Measurements from ENCODE around the gene FBXW12.

DNA sequence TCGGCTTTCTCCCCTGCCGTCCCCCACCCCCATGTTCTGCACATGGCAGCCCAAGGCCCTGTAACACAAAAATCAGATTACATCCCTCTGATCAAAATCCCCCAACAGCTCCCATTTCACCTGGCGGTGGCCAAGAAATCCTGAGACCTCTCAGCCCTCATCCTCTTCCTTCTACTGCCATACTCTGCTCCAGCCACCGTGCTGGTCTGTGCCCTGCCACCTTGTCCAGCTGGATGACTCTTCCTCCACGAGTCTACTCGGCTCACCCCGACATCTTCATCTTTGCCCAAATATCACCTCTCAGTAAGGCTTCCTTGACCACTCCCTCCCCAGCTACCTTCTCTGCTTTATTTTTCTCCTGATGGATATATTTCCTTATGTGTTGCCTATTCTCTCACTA, 64.8 kb downstream of the FBXW12 start:
- TF ChIP-seq, protein P1, sequence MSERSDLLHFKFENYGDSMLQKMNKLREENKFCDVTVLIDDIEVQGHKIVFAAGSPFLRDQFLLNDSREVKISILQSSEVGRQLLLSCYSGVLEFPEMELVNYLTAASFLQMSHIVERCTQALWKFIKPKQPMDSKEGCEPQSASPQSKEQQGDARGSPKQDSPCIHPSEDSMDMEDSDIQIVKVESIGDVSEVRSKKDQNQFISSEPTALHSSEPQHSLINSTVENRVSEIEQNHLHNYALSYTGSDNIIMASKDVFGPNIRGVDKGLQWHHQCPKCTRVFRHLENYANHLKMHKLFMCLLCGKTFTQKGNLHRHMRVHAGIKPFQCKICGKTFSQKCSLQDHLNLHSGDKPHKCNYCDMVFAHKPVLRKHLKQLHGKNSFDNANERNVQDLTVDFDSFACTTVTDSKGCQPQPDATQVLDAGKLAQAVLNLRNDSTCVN (tag by site-specific recombination; optimal IDR thresholded peaks at IDR 0.05) = no peak
- TF ChIP-seq, protein P2, sequence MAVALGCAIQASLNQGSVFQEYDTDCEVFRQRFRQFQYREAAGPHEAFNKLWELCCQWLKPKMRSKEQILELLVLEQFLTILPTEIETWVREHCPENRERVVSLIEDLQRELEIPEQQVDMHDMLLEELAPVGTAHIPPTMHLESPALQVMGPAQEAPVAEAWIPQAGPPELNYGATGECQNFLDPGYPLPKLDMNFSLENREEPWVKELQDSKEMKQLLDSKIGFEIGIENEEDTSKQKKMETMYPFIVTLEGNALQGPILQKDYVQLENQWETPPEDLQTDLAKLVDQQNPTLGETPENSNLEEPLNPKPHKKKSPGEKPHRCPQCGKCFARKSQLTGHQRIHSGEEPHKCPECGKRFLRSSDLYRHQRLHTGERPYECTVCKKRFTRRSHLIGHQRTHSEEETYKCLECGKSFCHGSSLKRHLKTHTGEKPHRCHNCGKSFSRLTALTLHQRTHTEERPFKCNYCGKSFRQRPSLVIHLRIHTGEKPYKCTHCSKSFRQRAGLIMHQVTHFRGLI (tag by site-specific recombination; IDR thresholded peaks at IDR 0.05) = no peak
- TF ChIP-seq, protein P3, sequence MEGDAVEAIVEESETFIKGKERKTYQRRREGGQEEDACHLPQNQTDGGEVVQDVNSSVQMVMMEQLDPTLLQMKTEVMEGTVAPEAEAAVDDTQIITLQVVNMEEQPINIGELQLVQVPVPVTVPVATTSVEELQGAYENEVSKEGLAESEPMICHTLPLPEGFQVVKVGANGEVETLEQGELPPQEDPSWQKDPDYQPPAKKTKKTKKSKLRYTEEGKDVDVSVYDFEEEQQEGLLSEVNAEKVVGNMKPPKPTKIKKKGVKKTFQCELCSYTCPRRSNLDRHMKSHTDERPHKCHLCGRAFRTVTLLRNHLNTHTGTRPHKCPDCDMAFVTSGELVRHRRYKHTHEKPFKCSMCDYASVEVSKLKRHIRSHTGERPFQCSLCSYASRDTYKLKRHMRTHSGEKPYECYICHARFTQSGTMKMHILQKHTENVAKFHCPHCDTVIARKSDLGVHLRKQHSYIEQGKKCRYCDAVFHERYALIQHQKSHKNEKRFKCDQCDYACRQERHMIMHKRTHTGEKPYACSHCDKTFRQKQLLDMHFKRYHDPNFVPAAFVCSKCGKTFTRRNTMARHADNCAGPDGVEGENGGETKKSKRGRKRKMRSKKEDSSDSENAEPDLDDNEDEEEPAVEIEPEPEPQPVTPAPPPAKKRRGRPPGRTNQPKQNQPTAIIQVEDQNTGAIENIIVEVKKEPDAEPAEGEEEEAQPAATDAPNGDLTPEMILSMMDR (tag by site-specific recombination; IDR thresholded peaks at IDR 0.05) = no peak
- no peak for TF ChIP-seq ZNF121 (tag by site-specific recombination; IDR thresholded peaks at IDR 0.05)
- TF ChIP-seq ZNF423 (tag by site-specific recombination; IDR thresholded peaks at IDR 0.05) = no peak
- no peak for TF ChIP-seq ZFP37 (tag by site-specific recombination; IDR thresholded peaks at IDR 0.05)
- no peak for TF ChIP-seq KLF1 (tag by site-specific recombination; IDR thresholded peaks at IDR 0.05)
- TF ChIP-seq, protein P4, sequence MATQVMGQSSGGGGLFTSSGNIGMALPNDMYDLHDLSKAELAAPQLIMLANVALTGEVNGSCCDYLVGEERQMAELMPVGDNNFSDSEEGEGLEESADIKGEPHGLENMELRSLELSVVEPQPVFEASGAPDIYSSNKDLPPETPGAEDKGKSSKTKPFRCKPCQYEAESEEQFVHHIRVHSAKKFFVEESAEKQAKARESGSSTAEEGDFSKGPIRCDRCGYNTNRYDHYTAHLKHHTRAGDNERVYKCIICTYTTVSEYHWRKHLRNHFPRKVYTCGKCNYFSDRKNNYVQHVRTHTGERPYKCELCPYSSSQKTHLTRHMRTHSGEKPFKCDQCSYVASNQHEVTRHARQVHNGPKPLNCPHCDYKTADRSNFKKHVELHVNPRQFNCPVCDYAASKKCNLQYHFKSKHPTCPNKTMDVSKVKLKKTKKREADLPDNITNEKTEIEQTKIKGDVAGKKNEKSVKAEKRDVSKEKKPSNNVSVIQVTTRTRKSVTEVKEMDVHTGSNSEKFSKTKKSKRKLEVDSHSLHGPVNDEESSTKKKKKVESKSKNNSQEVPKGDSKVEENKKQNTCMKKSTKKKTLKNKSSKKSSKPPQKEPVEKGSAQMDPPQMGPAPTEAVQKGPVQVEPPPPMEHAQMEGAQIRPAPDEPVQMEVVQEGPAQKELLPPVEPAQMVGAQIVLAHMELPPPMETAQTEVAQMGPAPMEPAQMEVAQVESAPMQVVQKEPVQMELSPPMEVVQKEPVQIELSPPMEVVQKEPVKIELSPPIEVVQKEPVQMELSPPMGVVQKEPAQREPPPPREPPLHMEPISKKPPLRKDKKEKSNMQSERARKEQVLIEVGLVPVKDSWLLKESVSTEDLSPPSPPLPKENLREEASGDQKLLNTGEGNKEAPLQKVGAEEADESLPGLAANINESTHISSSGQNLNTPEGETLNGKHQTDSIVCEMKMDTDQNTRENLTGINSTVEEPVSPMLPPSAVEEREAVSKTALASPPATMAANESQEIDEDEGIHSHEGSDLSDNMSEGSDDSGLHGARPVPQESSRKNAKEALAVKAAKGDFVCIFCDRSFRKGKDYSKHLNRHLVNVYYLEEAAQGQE (tag by site-specific recombination; IDR thresholded peaks at IDR 0.05) = no peak
- TF ChIP-seq ZNF747 (tag by site-specific recombination; IDR thresholded peaks at IDR 0.05) = no peak
- no peak for TF ChIP-seq RBAK (tag by site-specific recombination; IDR thresholded peaks at IDR 0.05)
- TF ChIP-seq, protein P5, sequence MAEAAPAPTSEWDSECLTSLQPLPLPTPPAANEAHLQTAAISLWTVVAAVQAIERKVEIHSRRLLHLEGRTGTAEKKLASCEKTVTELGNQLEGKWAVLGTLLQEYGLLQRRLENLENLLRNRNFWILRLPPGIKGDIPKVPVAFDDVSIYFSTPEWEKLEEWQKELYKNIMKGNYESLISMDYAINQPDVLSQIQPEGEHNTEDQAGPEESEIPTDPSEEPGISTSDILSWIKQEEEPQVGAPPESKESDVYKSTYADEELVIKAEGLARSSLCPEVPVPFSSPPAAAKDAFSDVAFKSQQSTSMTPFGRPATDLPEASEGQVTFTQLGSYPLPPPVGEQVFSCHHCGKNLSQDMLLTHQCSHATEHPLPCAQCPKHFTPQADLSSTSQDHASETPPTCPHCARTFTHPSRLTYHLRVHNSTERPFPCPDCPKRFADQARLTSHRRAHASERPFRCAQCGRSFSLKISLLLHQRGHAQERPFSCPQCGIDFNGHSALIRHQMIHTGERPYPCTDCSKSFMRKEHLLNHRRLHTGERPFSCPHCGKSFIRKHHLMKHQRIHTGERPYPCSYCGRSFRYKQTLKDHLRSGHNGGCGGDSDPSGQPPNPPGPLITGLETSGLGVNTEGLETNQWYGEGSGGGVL (tag by site-specific recombination; IDR thresholded peaks at IDR 0.05) = no peak
- no peak for TF ChIP-seq YY1 (tag by site-specific recombination; IDR thresholded peaks at IDR 0.05)
